Subcutaneous adipose tissue (tissue), 4 donors: ENCODE data around the gene FNDC11. TPM values are rescaled to one million over a fixed set of nuclear protein-coding genes. Genes with fewer than 3 reads are reported as not detected.

Experiments
- CTCF ChIP-seq: fragments of 450-650 bp; IDR thresholded peaks from one replicate; pipeline ENCODE4 v1.5.1; 2016; ENCODE audit warnings: low read depth, mild to moderate bottlenecking, control low read depth, antibody characterized with exemption, moderate library complexity
- total RNA-seq, 4 donors: library from RNA; depleted of rRNA; stranded (reverse); fragments of >200 nt; gene quantifications; one replicate each; pipeline ENCODE4 v1.1.0, GENCODE V29; 2016

FNDC11 gene
- total RNA-seq, 4 donors from 2014 or later, result 0.75 TPM; not detected in 3

- TF ChIP-seq CTCF, result no peak
Observed at GRCh38 chr20:63580796-63581461, 27.0 kb downstream of the FNDC11 start.

GRCh38 chr20:63582382-63583063 is 28.6 kb downstream of the FNDC11 start:
- TF ChIP-seq CTCF, result no peak

- TF ChIP-seq CTCF, result no peak
Observed at GRCh38 chr20:63585616-63586565, 31.9 kb downstream of the FNDC11 start.

- no peak for TF ChIP-seq CTCF
Observed at GRCh38 chr20:63586797-63587196, 32.8 kb downstream of the FNDC11 start.

GRCh38 chr20:63587256-63587655 is 33.3 kb downstream of the FNDC11 start:
- TF ChIP-seq CTCF, result no peak

- no peak for TF ChIP-seq CTCF
Observed at GRCh38 chr20:63587776-63588591, 34.0 kb downstream of the FNDC11 start.
